H9 (cell line): ENCODE measurements around the gene KDM4D. TPM values are rescaled to one million over a fixed set of nuclear protein-coding genes. Genes with fewer than 3 reads are reported as not detected.

Source experiments
- DNase-seq: peaks from one replicate; pipeline ENCODE4 v3.0.0-alpha.2; 2017
- H2AFZ ChIP-seq: one replicate; pipeline ENCODE4 v1.6.1; 2013; ENCODE audit warnings: mild to moderate bottlenecking, low read length, control low read depth, moderate library complexity
- H2AK5ac ChIP-seq: 2 replicates; pipeline ENCODE4 v1.6.1; 2013; ENCODE audit warnings: low read length, control low read depth, mixed read lengths; ENCODE audit not compliant: insufficient read length
- H2BK120ac ChIP-seq: one replicate; pipeline ENCODE4 v1.6.1; 2013; ENCODE audit warnings: low read depth, mild to moderate bottlenecking, low read length, control low read depth, inconsistent platforms; ENCODE audit not compliant: poor library complexity, severe bottlenecking
- H2BK12ac ChIP-seq: 2 replicates; pipeline ENCODE4 v1.6.1; 2013; ENCODE audit warnings: low read length, control low read depth, mixed read lengths, low read depth; ENCODE audit not compliant: insufficient read length
- H2BK15ac ChIP-seq: 2 replicates; pipeline ENCODE4 v1.6.1; 2013; ENCODE audit warnings: low read depth, low read length, control low read depth
- H2BK20ac ChIP-seq: one replicate; pipeline ENCODE4 v1.6.1; 2013; ENCODE audit warnings: low read depth, mild to moderate bottlenecking, low read length, control low read depth, inconsistent platforms; ENCODE audit not compliant: poor library complexity, severe bottlenecking
- H2BK5ac ChIP-seq: 2 replicates; pipeline ENCODE4 v1.6.1; 2013; ENCODE audit warnings: low read length, control low read depth, mixed read lengths; ENCODE audit not compliant: insufficient read length
- H3K14ac ChIP-seq: 2 replicates; pipeline ENCODE4 v1.6.1; 2013; ENCODE audit warnings: low read length, control low read depth; ENCODE audit not compliant: insufficient read depth
- H3K18ac ChIP-seq: 2 replicates; pipeline ENCODE4 v1.6.1; 2013; ENCODE audit warnings: low read depth, mild to moderate bottlenecking, mixed read lengths, low read length, control low read depth; ENCODE audit not compliant: insufficient read length
- H3K23ac ChIP-seq: 2 replicates; pipeline ENCODE4 v1.6.1; 2013; ENCODE audit warnings: low read length, control low read depth, mixed read lengths, low read depth; ENCODE audit not compliant: insufficient read length
- H3K23me2 ChIP-seq: 2 replicates; pipeline ENCODE4 v1.6.1; 2013; ENCODE audit warnings: low read depth, mild to moderate bottlenecking, mixed read lengths, low read length, control low read depth; ENCODE audit not compliant: insufficient read length, poor library complexity, severe bottlenecking
- H3K27ac ChIP-seq: 2 replicates; pipeline ENCODE4 v1.5.1; 2013; ENCODE audit warnings: low read length, control low read depth, mixed read lengths, low read depth; ENCODE audit not compliant: insufficient read length
- H3K27me3 ChIP-seq: 2 replicates; pipeline ENCODE4 v1.6.1; 2013; ENCODE audit warnings: low read length, control low read depth, inconsistent platforms; ENCODE audit not compliant: insufficient read depth
- H3K4ac ChIP-seq: 2 replicates; pipeline ENCODE4 v1.6.1; 2013; ENCODE audit warnings: low read depth, mild to moderate bottlenecking, control low read depth, inconsistent platforms, low read length, moderate library complexity
- H3K4me1 ChIP-seq: 2 replicates; pipeline ENCODE4 v1.6.1; 2013; ENCODE audit warnings: low read length, control low read depth, inconsistent platforms; ENCODE audit not compliant: insufficient read depth
- H3K4me2 ChIP-seq: 2 replicates; pipeline ENCODE4 v1.6.1; 2013; ENCODE audit warnings: low read length, control low read depth, mixed read lengths; ENCODE audit not compliant: insufficient read length, insufficient read depth
- H3K56ac ChIP-seq: 2 replicates; pipeline ENCODE4 v1.6.1; 2013; ENCODE audit warnings: low read depth, mild to moderate bottlenecking, mixed read lengths, low read length, control low read depth; ENCODE audit not compliant: insufficient read length
- H3K79me1 ChIP-seq: 2 replicates; pipeline ENCODE4 v1.6.1; 2013; ENCODE audit warnings: low read depth, mild to moderate bottlenecking, moderate library complexity, low read length, control low read depth, inconsistent platforms; ENCODE audit not compliant: insufficient read depth, poor library complexity, severe bottlenecking
- H3K79me2 ChIP-seq: 2 replicates; pipeline ENCODE4 v1.6.1; 2013; ENCODE audit warnings: low read length, control low read depth, inconsistent platforms; ENCODE audit not compliant: insufficient read depth
- H3K9ac ChIP-seq: 2 replicates; pipeline ENCODE4 v1.6.1; 2013; ENCODE audit warnings: low read length, control low read depth, mixed read lengths; ENCODE audit not compliant: insufficient read length; ENCODE audit errors: extremely low read depth
- H3K9me3 ChIP-seq: one replicate; pipeline ENCODE4 v1.6.1; 2013; ENCODE audit warnings: low read depth, low read length, inconsistent platforms; ENCODE audit not compliant: control insufficient read depth
- H3T11ph ChIP-seq: one replicate; pipeline ENCODE4 v1.6.1; 2013; ENCODE audit warnings: mild to moderate bottlenecking, low read length, control low read depth, inconsistent platforms
- H4K20me1 ChIP-seq: one replicate; pipeline ENCODE4 v1.6.1; 2013; ENCODE audit not compliant: control insufficient read depth, insufficient read length, insufficient read depth
- H4K5ac ChIP-seq: 2 replicates; pipeline ENCODE4 v1.6.1; 2013; ENCODE audit warnings: low read depth, mild to moderate bottlenecking, mixed read lengths, low read length, control low read depth; ENCODE audit not compliant: insufficient read length
- H4K8ac ChIP-seq: replicated peaks from 2 replicates; pipeline ENCODE4 v1.6.1; 2013; ENCODE audit warnings: low read length, control low read depth, mixed read lengths, low read depth; ENCODE audit not compliant: insufficient read length
- H4K91ac ChIP-seq: 2 replicates; pipeline ENCODE4 v1.6.1; 2013; ENCODE audit warnings: low read depth, mild to moderate bottlenecking, moderate library complexity, mixed read lengths, low read length, control low read depth; ENCODE audit not compliant: insufficient read length
- H3K27ac Mint-ChIP-seq, 3 experiments: 2 replicates in 2 of 3; 3 replicates in 1 of 3; pipeline ENCODE4 v1.8.0; 2020 to 2021; ENCODE audit warnings: mixed read lengths in 3 of 3, mild to moderate bottlenecking in 1 of 3, moderate library complexity in 1 of 3
- H3K27me3 Mint-ChIP-seq: 2 replicates; pipeline ENCODE4 v1.8.0; 2021; ENCODE audit warnings: low read depth, mild to moderate bottlenecking, moderate library complexity, mixed read lengths
- H3K36me3 Mint-ChIP-seq, 3 experiments: 2 replicates in 2 of 3; 3 replicates in 1 of 3; pipeline ENCODE4 v1.8.0; 2020 to 2021; ENCODE audit warnings: low read depth in 3 of 3, mixed read lengths in 3 of 3; ENCODE audit not compliant: insufficient read depth in 1 of 3
- H3K4me1 Mint-ChIP-seq, 2 experiments: 2 replicates each; pipeline ENCODE4 v1.8.0; 2020; ENCODE audit warnings: mixed read lengths in 2 of 2
- H3K4me3 Mint-ChIP-seq, 2 experiments: 2 replicates in 1 of 2; 3 replicates in 1 of 2; pipeline ENCODE4 v1.8.0; 2020 to 2021; ENCODE audit warnings: mild to moderate bottlenecking in 2 of 2, mixed read lengths in 2 of 2, moderate library complexity in 1 of 2
- H3K9me3 Mint-ChIP-seq, 2 experiments: 2 replicates in 1 of 2; 3 replicates in 1 of 2; pipeline ENCODE4 v1.8.0; 2020; ENCODE audit warnings: mild to moderate bottlenecking in 2 of 2, mixed read lengths in 2 of 2, moderate library complexity in 1 of 2
- CTCF ChIP-seq: fragments of 200-600 bp; sonication (generic); conservative IDR thresholded peaks from 3 replicates; pipeline ENCODE4 v1.8.0; 2021; ENCODE audit warnings: antibody characterized with exemption, mild to moderate bottlenecking
- WGBS: extraction: QIAGEN DNeasy Blood & Tissue Kit; methylation state at CpG from one replicate; pipeline ENCODE4 v1.1.7; 2013; ENCODE audit warnings: missing lambda C conversion rate, low lambda C conversion rate, mixed read lengths; ENCODE audit not compliant: insufficient read length; ENCODE audit errors: extremely low coverage; 5-methylcytosine and 5-hydroxymethylcytosine counted together
- total RNA-seq: library from RNA; stranded (reverse); gene quantifications from 2 replicates; pipeline ENCODE4 v1.2.1, GENCODE V29; 2021

KDM4D gene
- total RNA-seq, 1 experiment from 2014 or later: 1.9 TPM

DNA sequence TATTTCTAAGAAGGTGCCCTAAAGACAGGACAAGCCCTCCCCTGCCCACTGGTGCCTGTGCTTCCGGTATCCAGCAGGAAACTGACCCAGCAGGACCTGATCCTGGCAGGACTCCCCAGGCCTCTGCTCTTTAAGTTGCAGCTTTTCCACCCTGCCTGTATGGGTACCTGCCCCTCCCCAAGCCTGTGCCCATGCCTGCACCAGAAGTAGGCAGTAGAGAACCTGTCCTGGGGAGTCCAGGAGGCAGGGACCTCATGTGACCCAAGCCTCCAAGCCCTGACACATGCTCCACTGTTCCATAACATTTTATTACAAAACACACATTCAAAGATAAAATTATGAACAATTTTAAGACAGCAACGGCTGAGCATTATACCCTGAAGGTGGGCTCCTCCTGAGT, 14.3 kb upstream of the KDM4D start:
- no peaks in the 10 kb centered on the region for H3K27me3 ChIP-seq
- no peak overlapping the region for H2BK120ac ChIP-seq
- H3K9ac ChIP-seq: no peak overlapping the region
- no peaks in the 10 kb centered on the region for H4K20me1 ChIP-seq
- no peak overlapping the region for H2BK15ac ChIP-seq
- no peaks in the 10 kb centered on the region for H3K4me1 Mint-ChIP-seq
- H3K36me3 Mint-ChIP-seq: peaks cover 4 to 26% (median 18%) of the 10 kb centered on the region in 3 experiments; a peak in 5 of 7 replicates
- no peaks in the 10 kb centered on the region; the same call in 1 of the 2 replicates for H3K27me3 Mint-ChIP-seq
- H3K56ac ChIP-seq: no peak overlapping the region
- no peaks in the 10 kb centered on the region for H3K23me2 ChIP-seq
- no peaks in the 10 kb centered on the region for H3K4me1 ChIP-seq
- H3K4ac ChIP-seq: no peak overlapping the region
- H3K4me2 ChIP-seq: no peak overlapping the region
- no peak overlapping the region for H3K18ac ChIP-seq
- H3K27ac Mint-ChIP-seq: peak overlapping the region in 2 of 3 experiments; percentile 32 to 67; a peak in 1 of 7 replicates
- H3K9me3 ChIP-seq: no peaks in the 10 kb centered on the region
- H2AFZ ChIP-seq: no peak overlapping the region
- H4K5ac ChIP-seq: no peak overlapping the region
- no peak overlapping the region for H3K14ac ChIP-seq
- H2BK20ac ChIP-seq: no peak overlapping the region
- H2BK5ac ChIP-seq: no peak overlapping the region
- no peak overlapping the region for H3T11ph ChIP-seq
- H4K8ac ChIP-seq: no peak overlapping the region
- H4K91ac ChIP-seq: no peak overlapping the region
- no peak overlapping the region for H2AK5ac ChIP-seq
- H3K23ac ChIP-seq: no peak overlapping the region
- WGBS: no CpG with 5 or more reads among the region's 2 CpGs
- no peaks in the 10 kb centered on the region for H3K79me1 ChIP-seq
- H3K27ac ChIP-seq: no peak overlapping the region
- H3K9me3 Mint-ChIP-seq: no peaks in the 10 kb centered on the region
- no peak for DNase-seq
- no peak overlapping the region for H3K4me3 Mint-ChIP-seq
- H3K79me2 ChIP-seq: no peaks in the 10 kb centered on the region
- no peak for TF ChIP-seq CTCF
- H2BK12ac ChIP-seq: no peak overlapping the region
